Measurements from ENCODE around the gene RBPJ. TPM values are rescaled to one million over a fixed set of nuclear protein-coding genes. Genes with fewer than 3 reads are reported as not detected.

RBPJ gene
- total RNA-seq, 2 donors from 2014 or later = 41.7 to 98.2 TPM

DNA sequence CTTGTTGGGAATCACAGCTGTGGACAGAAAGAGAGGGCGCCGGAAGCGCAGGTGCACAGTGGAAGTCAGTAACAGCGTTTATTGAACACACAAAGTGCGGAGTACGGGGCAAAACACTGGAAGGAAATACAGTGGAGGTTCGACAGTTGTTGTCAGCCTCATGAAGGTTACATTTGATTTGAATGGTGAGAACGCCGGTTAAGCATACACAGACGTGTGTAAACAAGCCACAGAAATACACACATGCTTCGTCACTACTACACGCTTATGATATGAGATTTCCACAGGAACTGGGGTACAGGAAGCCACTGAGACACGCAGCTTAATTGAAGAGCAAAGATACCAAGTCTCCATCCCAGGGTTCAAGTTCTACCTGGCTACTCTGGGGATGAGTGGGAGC lies 157.5 kb downstream of the RBPJ start:
- no peak for DNase-seq
- no peak overlapping the region for H3K9ac ChIP-seq (ENCODE audit: low read depth in 2 of 2, low read length in 2 of 2)
- H3K27me3 ChIP-seq = no peaks in the 10 kb centered on the region

DNA sequence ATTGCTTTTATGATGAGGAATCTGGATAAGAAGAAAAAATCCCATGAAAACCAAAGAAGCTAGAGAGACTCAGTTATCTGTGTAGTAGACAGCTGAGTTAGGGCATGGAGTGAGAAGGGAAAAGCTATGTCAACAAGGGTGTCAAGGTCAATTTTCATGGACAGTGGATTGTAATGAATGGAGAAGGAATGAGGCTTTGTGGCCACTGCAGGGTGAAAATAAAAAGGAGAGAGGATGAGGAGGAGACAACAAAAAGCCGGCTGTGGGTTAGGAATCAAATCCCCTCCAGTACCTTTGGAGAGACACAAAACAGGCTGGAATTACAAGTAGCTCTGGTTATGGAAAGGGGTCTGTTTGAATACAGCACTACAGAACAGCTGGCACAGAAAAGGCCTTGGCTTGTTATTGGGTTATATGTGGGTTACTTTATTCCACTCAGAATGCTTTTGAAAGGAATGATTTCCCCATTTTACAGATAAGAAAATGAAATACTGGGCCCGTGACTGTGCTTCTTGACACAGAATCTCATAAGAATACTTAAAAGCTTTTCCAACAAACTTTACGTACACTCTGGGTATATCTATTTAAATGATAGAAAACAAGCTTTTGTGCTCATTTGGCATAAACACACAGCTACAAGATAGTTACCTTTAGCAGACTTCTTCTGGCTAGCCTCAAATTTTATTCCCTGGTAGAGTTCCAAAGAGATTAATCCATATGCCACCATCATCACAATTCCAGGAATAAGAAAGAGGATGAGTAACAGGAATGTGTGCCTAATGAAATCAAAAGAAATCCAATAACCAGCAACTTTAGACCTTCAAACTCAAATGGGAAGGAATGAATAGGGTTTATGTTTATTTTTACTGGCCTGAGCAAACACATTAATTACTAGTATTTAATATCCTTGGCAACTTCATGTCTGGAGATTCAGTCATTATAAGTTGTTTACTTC lies 162.0 kb downstream of the RBPJ start:
- H3K27me3 ChIP-seq = no peaks in the 10 kb centered on the region
- no peak overlapping the region for H3K9ac ChIP-seq (ENCODE audit: low read depth in 2 of 2, low read length in 2 of 2)
- no peak for DNase-seq
- intact Hi-C loops (cut with DNase I) = no loop called here
- no peaks in the 10 kb centered on the region for H3K4me1 ChIP-seq
- H3K27ac ChIP-seq = no peak overlapping the region
- H3K9me3 ChIP-seq = no peaks in the 10 kb centered on the region
- TF ChIP-seq, protein P1, sequence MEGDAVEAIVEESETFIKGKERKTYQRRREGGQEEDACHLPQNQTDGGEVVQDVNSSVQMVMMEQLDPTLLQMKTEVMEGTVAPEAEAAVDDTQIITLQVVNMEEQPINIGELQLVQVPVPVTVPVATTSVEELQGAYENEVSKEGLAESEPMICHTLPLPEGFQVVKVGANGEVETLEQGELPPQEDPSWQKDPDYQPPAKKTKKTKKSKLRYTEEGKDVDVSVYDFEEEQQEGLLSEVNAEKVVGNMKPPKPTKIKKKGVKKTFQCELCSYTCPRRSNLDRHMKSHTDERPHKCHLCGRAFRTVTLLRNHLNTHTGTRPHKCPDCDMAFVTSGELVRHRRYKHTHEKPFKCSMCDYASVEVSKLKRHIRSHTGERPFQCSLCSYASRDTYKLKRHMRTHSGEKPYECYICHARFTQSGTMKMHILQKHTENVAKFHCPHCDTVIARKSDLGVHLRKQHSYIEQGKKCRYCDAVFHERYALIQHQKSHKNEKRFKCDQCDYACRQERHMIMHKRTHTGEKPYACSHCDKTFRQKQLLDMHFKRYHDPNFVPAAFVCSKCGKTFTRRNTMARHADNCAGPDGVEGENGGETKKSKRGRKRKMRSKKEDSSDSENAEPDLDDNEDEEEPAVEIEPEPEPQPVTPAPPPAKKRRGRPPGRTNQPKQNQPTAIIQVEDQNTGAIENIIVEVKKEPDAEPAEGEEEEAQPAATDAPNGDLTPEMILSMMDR (IDR thresholded peaks at IDR 0.05) = no peak
- H3K4me3 ChIP-seq = no peak overlapping the region
- H3K36me3 ChIP-seq = no peaks in the 10 kb centered on the region

More for the DNA sequence above, 157.5 kb downstream of the RBPJ start:
- Histone ChIP-seq H3K27ac (no peak overlapping the region), H3K4me3 (no peak overlapping the region), H3K4me1 (no peaks in the 10 kb centered on the region), H3K9me3 (no peaks in the 10 kb centered on the region), H3K36me3 (no peaks in the 10 kb centered on the region)
- intact Hi-C loops (cut with DNase I) = no loop called here
- TF ChIP-seq, protein P1 (IDR thresholded peaks at IDR 0.05) = no peak

DNA sequence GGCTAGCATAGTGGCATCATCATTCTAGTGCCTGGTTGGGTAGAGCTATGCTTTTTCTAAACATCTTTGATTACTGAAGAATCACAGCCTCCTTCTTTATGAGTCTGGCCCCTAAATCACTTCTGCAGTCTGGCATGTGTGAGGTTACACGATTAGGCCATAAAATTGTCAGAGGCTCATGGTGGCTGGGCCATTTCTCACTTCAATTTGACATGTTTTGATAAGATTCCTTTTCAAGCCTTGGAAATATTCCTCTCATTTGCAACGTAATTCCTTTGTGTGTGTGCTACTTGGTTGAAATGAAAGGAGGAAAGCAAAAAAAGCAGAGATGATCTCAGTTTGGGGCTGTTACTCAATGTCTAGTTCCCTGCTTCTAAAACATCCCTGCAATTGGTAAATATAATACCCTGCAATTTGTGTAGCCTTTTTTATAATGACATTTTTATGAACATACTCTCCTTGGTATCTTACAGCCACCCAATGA lies 163.3 kb downstream of the RBPJ start:
- Histone ChIP-seq H3K9me3 (no peaks in the 10 kb centered on the region), H3K4me1 (no peaks in the 10 kb centered on the region), H3K27me3 (no peaks in the 10 kb centered on the region), H3K4me3 (no peak overlapping the region), H3K36me3 (no peaks in the 10 kb centered on the region), H3K27ac (no peak overlapping the region), H3K9ac (ENCODE audit: low read depth in 2 of 2, low read length in 2 of 2) (no peak overlapping the region)
- TF ChIP-seq, protein P1 (IDR thresholded peaks at IDR 0.05) = no peak
- no peak for DNase-seq
- intact Hi-C loops (cut with DNase I) = no loop called here

DNA sequence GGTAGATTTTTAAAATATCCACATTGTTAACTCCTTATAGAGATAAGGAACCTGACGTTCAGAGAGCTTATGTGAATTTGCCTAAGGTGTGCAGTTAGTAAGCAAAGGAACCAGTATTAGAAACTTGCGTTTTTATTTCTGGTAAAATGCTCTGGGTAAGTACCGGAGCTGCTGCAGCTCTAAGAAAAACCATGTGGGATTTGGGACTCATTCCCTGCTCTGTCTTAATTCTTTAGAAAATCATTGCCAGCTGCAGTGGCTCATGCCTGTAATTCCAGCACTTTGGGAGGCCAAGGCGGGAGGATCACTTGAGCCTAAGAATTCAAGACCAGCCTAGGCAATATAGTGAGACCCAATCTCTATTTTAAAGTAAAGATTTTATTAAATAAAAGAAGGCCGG lies 163.7 kb downstream of the RBPJ start:
- no peak overlapping the region for H3K4me3 ChIP-seq

More for the DNA sequence above, 163.7 kb downstream of the RBPJ start:
- no peaks in the 10 kb centered on the region for H3K4me1 ChIP-seq
- H3K9ac ChIP-seq (ENCODE audit: low read depth in 2 of 2, low read length in 2 of 2) = no peak overlapping the region
- no peaks in the 10 kb centered on the region for H3K27me3 ChIP-seq
- no peak for DNase-seq
- intact Hi-C loops (cut with DNase I) = no loop called here
- H3K27ac ChIP-seq = no peak overlapping the region
- H3K36me3 ChIP-seq = no peaks in the 10 kb centered on the region
- H3K9me3 ChIP-seq = no peaks in the 10 kb centered on the region
- TF ChIP-seq, protein P1 (IDR thresholded peaks at IDR 0.05) = no peak

Other genes with a start within 250 kb of the RBPJ start
- gene CCKAR, start 169.5 kb downstream of the RBPJ start, total RNA-seq = not detected